Measurements from ENCODE around the gene ZNF385C. TPM values are rescaled to one million over a fixed set of nuclear protein-coding genes. Genes with fewer than 3 reads are reported as not detected.

The ZNF385C gene
- total RNA-seq, 4 donors from 2014 or later = 0.18 to 0.38 TPM; not detected in 2

DNA sequence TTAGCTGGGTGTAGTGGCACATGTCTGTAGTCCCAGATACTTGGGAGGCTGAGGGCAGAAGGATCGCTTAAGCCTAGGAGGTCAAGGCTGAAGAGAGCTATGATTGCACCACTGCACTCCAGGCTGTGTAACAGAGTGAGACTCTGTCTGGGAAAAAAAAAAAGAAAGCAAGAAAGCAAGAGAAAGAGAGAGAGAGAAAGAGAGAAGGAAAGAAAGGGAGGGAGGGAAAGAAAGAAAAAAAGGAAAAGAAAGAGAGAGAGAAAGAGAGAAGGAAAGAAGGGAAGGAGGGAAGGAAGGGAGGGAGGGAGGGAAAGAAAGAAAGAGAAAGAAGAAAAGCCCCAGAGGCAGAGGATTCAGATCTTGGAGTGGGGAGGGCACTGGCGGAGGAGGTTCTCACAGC is 7.7 kb upstream of the ZNF385C start:
- peaks cover 0 to 26% (median under 1%) of the 10 kb centered on the region in 3 donors for H3K4me1 ChIP-seq
- peaks cover 0 to 35% (median 0%) of the 10 kb centered on the region in 3 donors for H3K36me3 ChIP-seq
- intact Hi-C loops (cut with DNase I) = no loop called here
- no peak for TF ChIP-seq POLR2A (IDR thresholded peaks at IDR 0.05)
- TF ChIP-seq, protein P1, sequence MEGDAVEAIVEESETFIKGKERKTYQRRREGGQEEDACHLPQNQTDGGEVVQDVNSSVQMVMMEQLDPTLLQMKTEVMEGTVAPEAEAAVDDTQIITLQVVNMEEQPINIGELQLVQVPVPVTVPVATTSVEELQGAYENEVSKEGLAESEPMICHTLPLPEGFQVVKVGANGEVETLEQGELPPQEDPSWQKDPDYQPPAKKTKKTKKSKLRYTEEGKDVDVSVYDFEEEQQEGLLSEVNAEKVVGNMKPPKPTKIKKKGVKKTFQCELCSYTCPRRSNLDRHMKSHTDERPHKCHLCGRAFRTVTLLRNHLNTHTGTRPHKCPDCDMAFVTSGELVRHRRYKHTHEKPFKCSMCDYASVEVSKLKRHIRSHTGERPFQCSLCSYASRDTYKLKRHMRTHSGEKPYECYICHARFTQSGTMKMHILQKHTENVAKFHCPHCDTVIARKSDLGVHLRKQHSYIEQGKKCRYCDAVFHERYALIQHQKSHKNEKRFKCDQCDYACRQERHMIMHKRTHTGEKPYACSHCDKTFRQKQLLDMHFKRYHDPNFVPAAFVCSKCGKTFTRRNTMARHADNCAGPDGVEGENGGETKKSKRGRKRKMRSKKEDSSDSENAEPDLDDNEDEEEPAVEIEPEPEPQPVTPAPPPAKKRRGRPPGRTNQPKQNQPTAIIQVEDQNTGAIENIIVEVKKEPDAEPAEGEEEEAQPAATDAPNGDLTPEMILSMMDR (IDR thresholded peaks at IDR 0.05) = no peak
- no peak overlapping the region for H3K4me3 ChIP-seq
- H3K27ac ChIP-seq = no peak overlapping the region
- H3K9me3 ChIP-seq = no peaks in the 10 kb centered on the region
- 82 to 93% methylated on average over 2 of the region's 2 CpGs for WGBS, 2 donors
- no peaks in the 10 kb centered on the region for H3K27me3 ChIP-seq
- no peak for DNase-seq

DNA sequence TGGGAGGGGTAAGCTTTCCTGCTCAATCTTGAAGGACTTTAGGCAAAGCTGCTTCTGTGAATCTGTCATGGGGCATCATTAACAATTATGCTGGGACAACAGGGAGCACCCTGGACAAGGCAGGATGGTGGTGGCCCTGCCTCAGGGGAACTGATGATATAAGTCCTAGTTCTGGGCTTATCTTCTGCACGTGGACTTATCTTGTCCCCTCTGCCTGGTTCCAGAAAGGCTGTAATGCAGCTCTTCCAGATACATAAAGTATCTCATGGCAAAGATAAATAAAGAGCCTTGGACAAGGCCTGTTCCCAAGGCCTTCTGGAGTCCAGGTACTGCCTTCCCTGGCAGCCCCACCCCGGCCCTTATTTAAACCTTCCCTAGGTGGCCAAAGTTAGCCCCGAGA is 6.0 kb upstream of the ZNF385C start:
- Histone ChIP-seq H3K9me3 (no peaks in the 10 kb centered on the region), H3K4me3 (no peak overlapping the region), H3K27me3 (no peaks in the 10 kb centered on the region), H3K27ac (no peak overlapping the region), H3K36me3 (peaks cover 0 to 34% (median 0%) of the 10 kb centered on the region in 3 donors), H3K4me1 (peaks cover 0 to 20% (median 0%) of the 10 kb centered on the region in 3 donors)
- 90 to 93% methylated on average over 3 of the region's 3 CpGs for WGBS, 2 donors
- intact Hi-C loops (cut with DNase I) = no loop called here
- DNase-seq = no peak
- TF ChIP-seq POLR2A (IDR thresholded peaks at IDR 0.05) = no peak
- TF ChIP-seq, protein P1 (IDR thresholded peaks at IDR 0.05) = no peak

DNA sequence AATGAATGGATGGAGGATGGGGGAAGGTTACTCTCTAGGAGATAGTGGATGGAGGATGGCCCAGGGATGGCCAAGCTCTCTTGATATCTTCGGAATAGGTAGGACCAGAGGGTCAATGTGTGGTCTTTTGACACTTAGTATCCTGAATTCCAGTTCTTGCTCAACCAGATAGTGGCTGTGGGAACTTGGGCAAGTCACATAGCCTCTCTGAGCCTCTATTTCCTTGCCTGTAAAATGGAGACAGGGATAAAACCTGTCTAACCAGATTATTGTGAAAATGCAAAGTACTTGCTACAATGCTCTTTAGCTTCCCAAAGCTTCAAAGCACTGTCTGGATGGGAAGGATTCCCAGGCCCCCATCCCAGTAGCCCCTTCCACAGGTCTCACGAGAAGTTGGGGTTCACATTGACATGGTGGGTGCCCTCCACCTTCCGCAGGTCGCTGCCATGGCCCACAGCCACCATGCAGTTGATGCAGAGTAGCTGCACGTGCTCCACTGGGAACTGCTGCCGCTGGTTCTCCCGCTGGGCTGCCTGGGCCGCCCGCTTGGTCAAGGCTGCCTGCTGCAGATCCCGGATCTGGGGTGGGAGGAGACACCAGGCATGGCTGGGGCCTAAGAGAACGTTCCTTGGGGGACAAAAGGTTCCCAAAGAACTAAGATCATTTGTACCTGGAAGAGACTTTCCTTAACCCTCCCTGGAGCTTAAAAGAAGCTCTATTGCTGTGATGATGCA is 5.1 kb upstream of the ZNF385C start:
- Histone ChIP-seq H3K4me3 (no peak overlapping the region), H3K9me3 (no peaks in the 10 kb centered on the region), H3K27me3 (peaks cover 0 to 5% (median 0%) of the 10 kb centered on the region in 4 donors), H3K4me1 (peaks cover 0 to 23% (median 2%) of the 10 kb centered on the region in 3 donors), H3K27ac (no peak overlapping the region), H3K36me3 (peaks cover 0 to 25% (median 0%) of the 10 kb centered on the region in 3 donors)
- TF ChIP-seq, protein P1 (IDR thresholded peaks at IDR 0.05) = no peak
- 54 to 100% methylated on average over 1 to 2 of the region's 11 CpGs for WGBS, 2 donors
- intact Hi-C loops (cut with DNase I) = no loop called here
- no peak for DNase-seq

DNA sequence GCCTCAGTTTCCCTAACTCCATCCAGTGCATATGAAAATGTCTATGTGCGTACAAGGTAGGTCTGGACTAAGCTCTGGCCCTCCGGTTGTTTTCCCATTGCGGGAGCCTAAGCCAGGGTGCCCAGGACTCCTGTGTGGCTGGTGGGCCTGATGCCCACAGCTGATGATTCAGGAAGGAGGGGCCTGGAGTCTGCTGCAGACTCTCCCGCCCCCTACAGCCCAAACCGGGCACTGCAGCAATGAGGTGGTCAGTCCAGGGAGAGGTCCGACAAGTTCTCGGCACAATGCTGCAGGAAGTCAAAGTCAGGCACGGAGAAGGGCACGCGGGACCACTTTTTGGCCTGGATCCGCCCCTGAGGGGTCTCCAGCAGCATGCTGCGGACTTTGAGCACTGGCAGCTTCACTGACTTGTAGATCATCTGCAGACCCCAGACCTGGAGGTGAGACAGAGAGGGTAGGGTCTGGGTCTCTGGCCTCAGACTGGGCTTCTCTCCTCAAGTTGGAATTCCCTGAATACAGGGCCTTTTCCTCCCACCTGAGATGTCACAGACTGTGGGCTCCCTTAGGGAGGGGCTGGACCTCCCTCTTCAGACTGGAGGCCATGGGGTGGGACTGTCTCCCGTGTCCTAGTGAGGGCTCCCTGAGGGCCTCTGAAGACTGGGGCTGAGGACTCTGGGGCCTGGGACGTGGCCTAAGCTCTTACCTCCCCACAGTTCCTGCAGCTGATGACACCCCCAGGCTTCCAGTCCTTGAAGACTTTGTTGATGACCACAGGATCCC is 3.4 kb upstream of the ZNF385C start:
- Histone ChIP-seq H3K27me3 (peaks cover 0 to 22% (median 5%) of the 10 kb centered on the region in 4 donors), H3K27ac (no peak overlapping the region), H3K4me1 (peaks cover 7 to 22% (median 12%) of the 10 kb centered on the region in 3 donors), H3K4me3 (no peak overlapping the region), H3K9me3 (no peaks in the 10 kb centered on the region), H3K36me3 (peaks cover 0 to 21% (median 0%) of the 10 kb centered on the region in 3 donors)
- WGBS, 2 donors = 52 to 73% methylated on average over 4 to 12 of the region's 14 CpGs
- no peak for DNase-seq
- TF ChIP-seq, protein P1 (IDR thresholded peaks at IDR 0.05) = peak; percentile 42 to 77 (median 65)
- TF ChIP-seq POLR2A (IDR thresholded peaks at IDR 0.05) = no peak
- intact Hi-C loops (cut with DNase I) = no loop called here

Data from esophagus squamous epithelium (tissue), 5 donors.